ENCODE results near the gene LHFPL6.

The LHFPL6 gene

GRCh38 chr13:39521701-39522100 is 81.3 kb downstream of the LHFPL6 start:
- no peak for ATAC-seq (ENCODE audit: insufficient read depth, low read depth)
- H3K4me3 ChIP-seq (ENCODE audit: low read depth in 1 of 2, low read length in 2 of 2), result no peak overlapping the region
- no peak overlapping the region for H2AFZ ChIP-seq (ENCODE audit: low read depth, low read length)
- H3K9ac ChIP-seq (ENCODE audit: low read depth, low read length), result no peak overlapping the region
- DNase-seq, result no peak
- H3K27me3 ChIP-seq (ENCODE audit: insufficient read depth, low read length, poor library complexity), result no peaks in the 10 kb centered on the region
- H4K20me1 ChIP-seq (ENCODE audit: insufficient read depth, low read length), result no peaks in the 10 kb centered on the region
- no peak for TF ChIP-seq EZH2 (IDR thresholded peaks at IDR 0.05; ENCODE audit: borderline replicate concordance, low read depth, low read length, severe bottlenecking)
- TF ChIP-seq, protein P1, sequence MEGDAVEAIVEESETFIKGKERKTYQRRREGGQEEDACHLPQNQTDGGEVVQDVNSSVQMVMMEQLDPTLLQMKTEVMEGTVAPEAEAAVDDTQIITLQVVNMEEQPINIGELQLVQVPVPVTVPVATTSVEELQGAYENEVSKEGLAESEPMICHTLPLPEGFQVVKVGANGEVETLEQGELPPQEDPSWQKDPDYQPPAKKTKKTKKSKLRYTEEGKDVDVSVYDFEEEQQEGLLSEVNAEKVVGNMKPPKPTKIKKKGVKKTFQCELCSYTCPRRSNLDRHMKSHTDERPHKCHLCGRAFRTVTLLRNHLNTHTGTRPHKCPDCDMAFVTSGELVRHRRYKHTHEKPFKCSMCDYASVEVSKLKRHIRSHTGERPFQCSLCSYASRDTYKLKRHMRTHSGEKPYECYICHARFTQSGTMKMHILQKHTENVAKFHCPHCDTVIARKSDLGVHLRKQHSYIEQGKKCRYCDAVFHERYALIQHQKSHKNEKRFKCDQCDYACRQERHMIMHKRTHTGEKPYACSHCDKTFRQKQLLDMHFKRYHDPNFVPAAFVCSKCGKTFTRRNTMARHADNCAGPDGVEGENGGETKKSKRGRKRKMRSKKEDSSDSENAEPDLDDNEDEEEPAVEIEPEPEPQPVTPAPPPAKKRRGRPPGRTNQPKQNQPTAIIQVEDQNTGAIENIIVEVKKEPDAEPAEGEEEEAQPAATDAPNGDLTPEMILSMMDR (IDR thresholded peaks at IDR 0.05; ENCODE audit: borderline replicate concordance, extremely low read depth, low read length, poor library complexity, severe bottlenecking), result no peak
- H3K27ac ChIP-seq (ENCODE audit: low read length), result no peak overlapping the region
- no peaks in the 10 kb centered on the region for H3K36me3 ChIP-seq (ENCODE audit: insufficient read depth, low read length)
- H3K4me2 ChIP-seq (ENCODE audit: insufficient read depth, low read length), result no peak overlapping the region
- H3K79me2 ChIP-seq (ENCODE audit: insufficient read depth, low read length), result no peaks in the 10 kb centered on the region
- no peaks in the 10 kb centered on the region for H3K4me1 ChIP-seq (ENCODE audit: insufficient read depth, low read length)
- H3K9me3 ChIP-seq (ENCODE audit: insufficient read depth, low read length, severe bottlenecking), result no peaks in the 10 kb centered on the region

GRCh38 chr13:39516096-39516495 is 86.9 kb downstream of the LHFPL6 start:
- no peak for TF ChIP-seq EZH2 (IDR thresholded peaks at IDR 0.05; ENCODE audit: borderline replicate concordance, low read depth, low read length, severe bottlenecking)
- TF ChIP-seq, protein P1 (IDR thresholded peaks at IDR 0.05; ENCODE audit: borderline replicate concordance, extremely low read depth, low read length, poor library complexity, severe bottlenecking), result no peak
- Histone ChIP-seq H3K27me3 (ENCODE audit: insufficient read depth, low read length, poor library complexity) (no peaks in the 10 kb centered on the region), H3K36me3 (ENCODE audit: insufficient read depth, low read length) (no peaks in the 10 kb centered on the region), H4K20me1 (ENCODE audit: insufficient read depth, low read length) (no peaks in the 10 kb centered on the region), H3K9ac (ENCODE audit: low read depth, low read length) (no peak overlapping the region), H3K27ac (ENCODE audit: low read length) (no peak overlapping the region), H3K4me3 (ENCODE audit: low read depth in 1 of 2, low read length in 2 of 2) (no peak overlapping the region), H3K4me1 (ENCODE audit: insufficient read depth, low read length) (no peaks in the 10 kb centered on the region), H3K9me3 (ENCODE audit: insufficient read depth, low read length, severe bottlenecking) (no peaks in the 10 kb centered on the region), H3K4me2 (ENCODE audit: insufficient read depth, low read length) (no peak overlapping the region), H2AFZ (ENCODE audit: low read depth, low read length) (no peak overlapping the region), H3K79me2 (ENCODE audit: insufficient read depth, low read length) (no peaks in the 10 kb centered on the region)
- no peak for ATAC-seq (ENCODE audit: insufficient read depth, low read depth)
- DNase-seq, result no peak

DNA sequence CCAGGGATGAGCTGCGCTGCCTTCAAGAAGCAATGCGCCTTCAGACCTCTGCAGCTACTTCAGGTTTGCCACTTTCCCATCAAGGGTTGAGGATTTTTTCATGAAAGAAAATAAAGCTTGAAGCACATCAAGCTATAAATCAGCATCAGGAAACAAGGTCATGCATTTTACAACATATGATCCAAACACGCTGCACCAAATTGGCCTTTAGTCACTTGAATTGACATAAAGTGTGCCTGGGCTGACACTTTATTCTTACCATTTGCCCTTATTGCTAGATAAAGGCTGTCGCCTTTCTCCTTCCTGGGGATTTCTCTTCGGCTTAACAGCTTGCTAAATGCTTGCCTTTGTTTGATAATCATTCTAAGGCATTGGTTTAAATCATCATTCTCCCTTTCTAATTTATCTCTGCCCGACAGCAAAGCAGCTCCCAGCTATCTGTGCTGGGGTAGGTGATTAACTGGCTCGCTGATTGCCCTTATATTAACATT is 87.7 kb downstream of the LHFPL6 start:
- Histone ChIP-seq H3K4me2 (ENCODE audit: insufficient read depth, low read length) (no peak overlapping the region), H3K9ac (ENCODE audit: low read depth, low read length) (no peak overlapping the region), H4K20me1 (ENCODE audit: insufficient read depth, low read length) (no peaks in the 10 kb centered on the region), H3K27me3 (ENCODE audit: insufficient read depth, low read length, poor library complexity) (no peaks in the 10 kb centered on the region), H2AFZ (ENCODE audit: low read depth, low read length) (no peak overlapping the region), H3K36me3 (ENCODE audit: insufficient read depth, low read length) (no peaks in the 10 kb centered on the region), H3K79me2 (ENCODE audit: insufficient read depth, low read length) (no peaks in the 10 kb centered on the region), H3K4me1 (ENCODE audit: insufficient read depth, low read length) (no peaks in the 10 kb centered on the region), H3K27ac (ENCODE audit: low read length) (no peak overlapping the region), H3K4me3 (ENCODE audit: low read depth in 1 of 2, low read length in 2 of 2) (no peak overlapping the region), H3K9me3 (ENCODE audit: insufficient read depth, low read length, severe bottlenecking) (no peaks in the 10 kb centered on the region)
- DNase-seq (no peak), ATAC-seq (ENCODE audit: insufficient read depth, low read depth) (no peak)
- TF ChIP-seq, protein P1 (IDR thresholded peaks at IDR 0.05; ENCODE audit: borderline replicate concordance, extremely low read depth, low read length, poor library complexity, severe bottlenecking), result no peak
- TF ChIP-seq EZH2 (IDR thresholded peaks at IDR 0.05; ENCODE audit: borderline replicate concordance, low read depth, low read length, severe bottlenecking), result no peak

DNA sequence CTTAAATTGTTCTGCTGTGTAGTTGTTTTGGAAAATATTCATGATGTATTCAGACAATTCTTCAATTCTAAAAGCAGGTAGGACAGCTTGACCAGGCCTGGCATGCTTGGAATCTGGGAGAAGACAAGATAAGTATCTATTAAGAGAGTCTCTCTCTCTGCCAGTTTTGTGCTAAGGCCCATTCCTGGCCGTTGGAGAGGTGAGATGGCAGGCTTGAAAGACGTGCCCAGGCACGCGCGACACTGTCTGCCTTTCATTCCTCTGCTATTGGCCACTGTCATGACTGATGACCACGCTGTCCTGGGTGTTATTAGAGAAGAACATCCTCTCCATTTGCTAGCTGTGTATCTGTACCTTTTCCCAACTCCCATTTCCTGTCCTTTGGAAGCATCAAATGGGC is 90.3 kb downstream of the LHFPL6 start:
- H3K27me3 ChIP-seq (ENCODE audit: insufficient read depth, low read length, poor library complexity), result no peaks in the 10 kb centered on the region
- no peaks in the 10 kb centered on the region for H3K9me3 ChIP-seq (ENCODE audit: insufficient read depth, low read length, severe bottlenecking)
- no peak overlapping the region for H3K4me2 ChIP-seq (ENCODE audit: insufficient read depth, low read length)
- DNase-seq (no peak), ATAC-seq (ENCODE audit: insufficient read depth, low read depth) (no peak)
- no peaks in the 10 kb centered on the region for H3K4me1 ChIP-seq (ENCODE audit: insufficient read depth, low read length)
- no peak overlapping the region for H3K9ac ChIP-seq (ENCODE audit: low read depth, low read length)
- no peak overlapping the region for H2AFZ ChIP-seq (ENCODE audit: low read depth, low read length)
- no peak overlapping the region for H3K4me3 ChIP-seq (ENCODE audit: low read depth in 1 of 2, low read length in 2 of 2)
- H3K79me2 ChIP-seq (ENCODE audit: insufficient read depth, low read length), result no peaks in the 10 kb centered on the region
- no peak overlapping the region for H3K27ac ChIP-seq (ENCODE audit: low read length)
- H4K20me1 ChIP-seq (ENCODE audit: insufficient read depth, low read length), result no peaks in the 10 kb centered on the region
- no peaks in the 10 kb centered on the region for H3K36me3 ChIP-seq (ENCODE audit: insufficient read depth, low read length)
- TF ChIP-seq EZH2 (IDR thresholded peaks at IDR 0.05; ENCODE audit: borderline replicate concordance, low read depth, low read length, severe bottlenecking), result no peak
- TF ChIP-seq, protein P1 (IDR thresholded peaks at IDR 0.05; ENCODE audit: borderline replicate concordance, extremely low read depth, low read length, poor library complexity, severe bottlenecking), result no peak
